ENCODE results near the gene GPATCH4. TPM values are rescaled to one million over a fixed set of nuclear protein-coding genes. Genes with fewer than 3 reads are reported as not detected.

GPATCH4 gene
- total and polyA plus RNA-seq, 2 donors (not counting 1 experiment from before 2014, with no cell fraction given): 11.3 to 38.3 TPM

DNA sequence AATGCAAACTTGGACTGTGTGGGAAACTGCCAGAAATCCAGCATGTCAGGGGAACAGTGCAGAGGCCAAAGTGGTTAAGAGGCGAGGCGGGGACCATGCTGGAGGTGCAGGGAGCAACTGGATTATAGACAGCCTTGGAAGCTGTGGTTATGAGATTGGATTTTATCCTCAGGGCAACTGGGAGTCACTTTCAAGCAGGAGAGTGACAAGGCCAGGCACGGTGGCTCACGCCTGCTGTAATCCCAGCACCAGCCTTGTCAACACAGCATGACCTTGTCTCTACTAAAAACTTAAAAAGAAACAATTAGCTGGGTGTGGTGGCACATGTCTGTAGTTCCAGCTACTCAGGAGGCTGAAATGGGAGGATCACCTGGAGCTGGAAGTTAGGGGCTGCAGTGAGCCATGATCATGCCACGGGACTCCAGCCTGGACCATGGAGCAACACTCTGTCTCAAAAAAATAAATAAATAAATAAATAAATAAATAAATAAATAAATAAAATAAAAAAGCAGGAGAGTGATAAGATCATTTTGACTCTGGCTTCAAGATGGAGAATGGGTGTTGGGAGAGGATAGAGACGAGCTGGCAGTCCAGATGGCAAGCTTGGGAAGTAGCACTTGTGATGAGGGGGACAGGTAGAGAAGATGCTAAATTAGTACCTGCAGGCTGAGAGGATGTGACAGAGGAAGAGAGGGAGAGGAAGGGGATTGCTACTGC is 21.5 kb upstream of the GPATCH4 start:
- peaks cover 22 to 26% of the 10 kb centered on the region in 2 donors for H3K4me1 ChIP-seq (ENCODE audit: control insufficient read depth in 2 of 2, insufficient read depth in 2 of 2, low read length in 2 of 2)
- 74% methylated on average over 3 of the region's 6 CpGs for WGBS (ENCODE audit: insufficient coverage)
- TF ChIP-seq, protein P1, sequence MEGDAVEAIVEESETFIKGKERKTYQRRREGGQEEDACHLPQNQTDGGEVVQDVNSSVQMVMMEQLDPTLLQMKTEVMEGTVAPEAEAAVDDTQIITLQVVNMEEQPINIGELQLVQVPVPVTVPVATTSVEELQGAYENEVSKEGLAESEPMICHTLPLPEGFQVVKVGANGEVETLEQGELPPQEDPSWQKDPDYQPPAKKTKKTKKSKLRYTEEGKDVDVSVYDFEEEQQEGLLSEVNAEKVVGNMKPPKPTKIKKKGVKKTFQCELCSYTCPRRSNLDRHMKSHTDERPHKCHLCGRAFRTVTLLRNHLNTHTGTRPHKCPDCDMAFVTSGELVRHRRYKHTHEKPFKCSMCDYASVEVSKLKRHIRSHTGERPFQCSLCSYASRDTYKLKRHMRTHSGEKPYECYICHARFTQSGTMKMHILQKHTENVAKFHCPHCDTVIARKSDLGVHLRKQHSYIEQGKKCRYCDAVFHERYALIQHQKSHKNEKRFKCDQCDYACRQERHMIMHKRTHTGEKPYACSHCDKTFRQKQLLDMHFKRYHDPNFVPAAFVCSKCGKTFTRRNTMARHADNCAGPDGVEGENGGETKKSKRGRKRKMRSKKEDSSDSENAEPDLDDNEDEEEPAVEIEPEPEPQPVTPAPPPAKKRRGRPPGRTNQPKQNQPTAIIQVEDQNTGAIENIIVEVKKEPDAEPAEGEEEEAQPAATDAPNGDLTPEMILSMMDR (IDR thresholded peaks at IDR 0.05): no peak
- no peak for TF ChIP-seq EZH2 (IDR thresholded peaks at IDR 0.05; ENCODE audit: borderline replicate concordance, insufficient read depth, low read depth, low read length, poor library complexity, severe bottlenecking)
- intact Hi-C loops (cut with micrococcal nuclease): no loop called here
- DNase-seq (no peak), ATAC-seq (ENCODE audit: low read depth) (no peak)
- H2AFZ ChIP-seq (ENCODE audit: insufficient read depth, low read depth, low read length, poor library complexity, severe bottlenecking): no peak overlapping the region
- peaks cover 2 to 83% (median 40%) of the 10 kb centered on the region in 4 experiments for H3K27me3 ChIP-seq (replicated peaks in 1 of 4; ENCODE audit: control extremely low read depth in 1 of 4, control insufficient read depth in 3 of 4, insufficient read depth in 4 of 4, low read length in 3 of 4)
- H4K20me1 ChIP-seq (ENCODE audit: control insufficient read depth, insufficient read depth, low read length, poor library complexity, severe bottlenecking): no peaks in the 10 kb centered on the region
- H3K27me3 Mint-ChIP-seq: peaks cover 58% of the 10 kb centered on the region
- CTCF ChIA-PET: interaction anchor here (2.5 to 12.9 kb wide), 4 partner anchors 26 to 142 kb away, joined by 6 to 173 read pairs (median 50); partner anchors contain the start of gene NES
- H3K4me2 ChIP-seq (replicated peaks; ENCODE audit: low read depth, low read length, poor library complexity, severe bottlenecking): no peak overlapping the region
- no peaks in the 10 kb centered on the region for H3K36me3 ChIP-seq (replicated peaks in 1 of 2; ENCODE audit: control extremely low read depth in 1 of 2, control insufficient read depth in 1 of 2, extremely low read depth in 1 of 2, insufficient read depth in 2 of 2, low read length in 1 of 2)
- POLR2A ChIA-PET: interaction anchor here (0.7 kb wide), 1 partner anchor 272 kb away, joined by 5 read pairs; no protein-coding TSS in a partner anchor
- H3K27ac Mint-ChIP-seq: no peak overlapping the region
- peaks cover 0 to 6% (median 4%) of the 10 kb centered on the region in 3 donors for H3K9me3 ChIP-seq (ENCODE audit: control extremely low read depth in 1 of 3, control insufficient read depth in 2 of 3, insufficient read depth in 1 of 3, low read length in 2 of 3)
- H3K9ac ChIP-seq (ENCODE audit: low read length): no peak overlapping the region
- H3K4me3 ChIP-seq (ENCODE audit: control extremely low read depth in 1 of 5, extremely low read depth in 1 of 5, insufficient read depth in 1 of 5, low read depth in 2 of 5, low read length in 4 of 5): no peak overlapping the region
- no peak overlapping the region for H3K27ac ChIP-seq (ENCODE audit: low read length in 2 of 2)
- H3K4me3 Mint-ChIP-seq: peak overlapping the region; percentile 38
- H3K9me3 Mint-ChIP-seq (ENCODE audit: insufficient read depth): no peaks in the 10 kb centered on the region
- H3K79me2 ChIP-seq (ENCODE audit: control insufficient read depth, insufficient read depth, low read length): no peaks in the 10 kb centered on the region
- H3K4me1 Mint-ChIP-seq: peaks cover 15% of the 10 kb centered on the region

DNA sequence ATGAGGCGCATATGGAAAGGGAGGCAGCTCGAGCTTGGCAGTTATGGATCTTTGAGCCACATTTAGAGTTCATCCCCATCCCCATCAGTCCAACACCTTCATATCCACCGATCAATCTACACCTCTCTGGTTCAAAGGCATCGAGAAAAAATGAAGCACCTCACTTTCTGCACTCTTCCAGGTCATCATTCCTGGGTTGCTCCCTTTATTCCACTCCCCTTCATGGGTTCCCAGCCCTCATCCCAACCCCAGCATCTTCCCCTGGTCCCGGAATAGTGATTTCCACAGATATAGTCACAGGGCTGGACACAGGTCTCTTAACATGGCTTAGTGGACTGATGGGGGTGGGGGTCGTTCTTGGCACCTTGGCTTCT is 18.3 kb upstream of the GPATCH4 start:
- peaks cover 0 to 69% (median 27%) of the 10 kb centered on the region in 4 experiments for H3K27me3 ChIP-seq (replicated peaks in 1 of 4; ENCODE audit: control extremely low read depth in 1 of 4, control insufficient read depth in 3 of 4, insufficient read depth in 4 of 4, low read length in 3 of 4)
- H3K27ac Mint-ChIP-seq: no peak overlapping the region
- ATAC-seq (ENCODE audit: low read depth) (no peak), DNase-seq (no peak)
- no peaks in the 10 kb centered on the region for H4K20me1 ChIP-seq (ENCODE audit: control insufficient read depth, insufficient read depth, low read length, poor library complexity, severe bottlenecking)
- WGBS (ENCODE audit: insufficient coverage): 55% methylated on average over 3 of the region's 6 CpGs
- H3K27ac ChIP-seq (ENCODE audit: low read length in 2 of 2): no peak overlapping the region
- CTCF ChIA-PET: interaction anchor here (1.2 to 12.9 kb wide), 13 partner anchors 11 to 234 kb away, joined by 3 to 173 read pairs (median 6); partner anchors contain the start of gene NAXE
- H3K4me1 ChIP-seq (ENCODE audit: control insufficient read depth in 2 of 2, insufficient read depth in 2 of 2, low read length in 2 of 2): peaks cover 9% of the 10 kb centered on the region in 2 donors
- H3K79me2 ChIP-seq (ENCODE audit: control insufficient read depth, insufficient read depth, low read length): no peaks in the 10 kb centered on the region
- no peak overlapping the region for H3K9ac ChIP-seq (ENCODE audit: low read length)
- POLR2A ChIA-PET: no interaction called here
- H3K9me3 Mint-ChIP-seq (ENCODE audit: insufficient read depth): no peaks in the 10 kb centered on the region
- intact Hi-C loops (cut with micrococcal nuclease): no loop called here
- no peak overlapping the region for H2AFZ ChIP-seq (ENCODE audit: insufficient read depth, low read depth, low read length, poor library complexity, severe bottlenecking)
- H3K4me3 Mint-ChIP-seq: no peak overlapping the region
- no peak overlapping the region for H3K4me2 ChIP-seq (replicated peaks; ENCODE audit: low read depth, low read length, poor library complexity, severe bottlenecking)
- peaks cover 6% of the 10 kb centered on the region for H3K4me1 Mint-ChIP-seq
- TF ChIP-seq, protein P1 (IDR thresholded peaks at IDR 0.05): no peak
- TF ChIP-seq EZH2 (IDR thresholded peaks at IDR 0.05; ENCODE audit: borderline replicate concordance, insufficient read depth, low read depth, low read length, poor library complexity, severe bottlenecking): no peak
- peaks cover 65% of the 10 kb centered on the region for H3K27me3 Mint-ChIP-seq
- H3K9me3 ChIP-seq (ENCODE audit: control extremely low read depth in 1 of 3, control insufficient read depth in 2 of 3, insufficient read depth in 1 of 3, low read length in 2 of 3): peaks cover 0 to 6% (median 0%) of the 10 kb centered on the region in 3 donors
- no peaks in the 10 kb centered on the region for H3K36me3 ChIP-seq (replicated peaks in 1 of 2; ENCODE audit: control extremely low read depth in 1 of 2, control insufficient read depth in 1 of 2, extremely low read depth in 1 of 2, insufficient read depth in 2 of 2, low read length in 1 of 2)
- no peak overlapping the region for H3K4me3 ChIP-seq (ENCODE audit: control extremely low read depth in 1 of 5, extremely low read depth in 1 of 5, insufficient read depth in 1 of 5, low read depth in 2 of 5, low read length in 4 of 5)
